ENCODE data around the gene LRRC36.

DNA sequence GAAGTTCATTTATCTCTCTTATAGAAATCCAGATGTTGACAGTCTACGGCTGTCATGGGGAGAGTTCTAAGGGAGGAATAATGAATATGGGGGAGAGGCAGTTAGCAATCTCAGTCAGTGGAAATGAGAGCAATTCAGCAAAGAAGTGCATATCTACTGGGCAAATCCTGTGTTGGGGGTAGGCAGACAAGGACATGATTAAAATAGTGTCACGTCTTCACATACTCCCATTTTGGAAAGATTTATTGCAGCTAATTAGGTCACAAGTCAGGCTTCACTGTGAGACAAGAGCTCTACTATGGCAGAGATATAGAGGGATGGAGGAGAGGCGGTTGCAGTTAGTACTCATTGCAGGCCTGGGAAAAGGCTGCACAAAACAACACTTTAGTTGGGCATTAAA is 29.8 kb downstream of the LRRC36 start:
- TF ChIP-seq ATF2 (tag by site-specific recombination; IDR thresholded peaks at IDR 0.05; ENCODE audit: low read depth): no peak
- TF ChIP-seq ZNF221 (tag by site-specific recombination; IDR thresholded peaks at IDR 0.05; ENCODE audit: borderline replicate concordance): no peak
- TF ChIP-seq, protein P1, sequence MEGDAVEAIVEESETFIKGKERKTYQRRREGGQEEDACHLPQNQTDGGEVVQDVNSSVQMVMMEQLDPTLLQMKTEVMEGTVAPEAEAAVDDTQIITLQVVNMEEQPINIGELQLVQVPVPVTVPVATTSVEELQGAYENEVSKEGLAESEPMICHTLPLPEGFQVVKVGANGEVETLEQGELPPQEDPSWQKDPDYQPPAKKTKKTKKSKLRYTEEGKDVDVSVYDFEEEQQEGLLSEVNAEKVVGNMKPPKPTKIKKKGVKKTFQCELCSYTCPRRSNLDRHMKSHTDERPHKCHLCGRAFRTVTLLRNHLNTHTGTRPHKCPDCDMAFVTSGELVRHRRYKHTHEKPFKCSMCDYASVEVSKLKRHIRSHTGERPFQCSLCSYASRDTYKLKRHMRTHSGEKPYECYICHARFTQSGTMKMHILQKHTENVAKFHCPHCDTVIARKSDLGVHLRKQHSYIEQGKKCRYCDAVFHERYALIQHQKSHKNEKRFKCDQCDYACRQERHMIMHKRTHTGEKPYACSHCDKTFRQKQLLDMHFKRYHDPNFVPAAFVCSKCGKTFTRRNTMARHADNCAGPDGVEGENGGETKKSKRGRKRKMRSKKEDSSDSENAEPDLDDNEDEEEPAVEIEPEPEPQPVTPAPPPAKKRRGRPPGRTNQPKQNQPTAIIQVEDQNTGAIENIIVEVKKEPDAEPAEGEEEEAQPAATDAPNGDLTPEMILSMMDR (tag by site-specific recombination; IDR thresholded peaks at IDR 0.05): no peak
- TF ChIP-seq, protein P2, sequence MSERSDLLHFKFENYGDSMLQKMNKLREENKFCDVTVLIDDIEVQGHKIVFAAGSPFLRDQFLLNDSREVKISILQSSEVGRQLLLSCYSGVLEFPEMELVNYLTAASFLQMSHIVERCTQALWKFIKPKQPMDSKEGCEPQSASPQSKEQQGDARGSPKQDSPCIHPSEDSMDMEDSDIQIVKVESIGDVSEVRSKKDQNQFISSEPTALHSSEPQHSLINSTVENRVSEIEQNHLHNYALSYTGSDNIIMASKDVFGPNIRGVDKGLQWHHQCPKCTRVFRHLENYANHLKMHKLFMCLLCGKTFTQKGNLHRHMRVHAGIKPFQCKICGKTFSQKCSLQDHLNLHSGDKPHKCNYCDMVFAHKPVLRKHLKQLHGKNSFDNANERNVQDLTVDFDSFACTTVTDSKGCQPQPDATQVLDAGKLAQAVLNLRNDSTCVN (tag by site-specific recombination; optimal IDR thresholded peaks at IDR 0.05): no peak
- TF ChIP-seq AEBP2 (tag by site-specific recombination; IDR thresholded peaks at IDR 0.05; ENCODE audit: borderline replicate concordance): no peak
- no peak for TF ChIP-seq ZNF280D (tag by site-specific recombination; IDR thresholded peaks at IDR 0.05)
- TF ChIP-seq MZF1 (tag by site-specific recombination; IDR thresholded peaks at IDR 0.05; ENCODE audit: borderline replicate concordance): no peak
- TF ChIP-seq, protein P3, sequence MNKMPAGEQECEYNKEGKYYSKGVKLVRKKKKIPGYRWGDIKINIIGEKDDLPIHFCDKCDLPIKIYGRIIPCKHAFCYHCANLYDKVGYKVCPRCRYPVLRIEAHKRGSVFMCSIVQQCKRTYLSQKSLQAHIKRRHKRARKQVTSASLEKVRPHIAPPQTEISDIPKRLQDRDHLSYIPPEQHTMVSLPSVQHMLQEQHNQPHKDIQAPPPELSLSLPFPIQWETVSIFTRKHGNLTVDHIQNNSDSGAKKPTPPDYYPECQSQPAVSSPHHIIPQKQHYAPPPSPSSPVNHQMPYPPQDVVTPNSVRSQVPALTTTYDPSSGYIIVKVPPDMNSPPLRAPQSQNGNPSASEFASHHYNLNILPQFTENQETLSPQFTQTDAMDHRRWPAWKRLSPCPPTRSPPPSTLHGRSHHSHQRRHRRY (tag by site-specific recombination; IDR thresholded peaks at IDR 0.05): no peak
- no peak for TF ChIP-seq HOXA7 (CRISPR knock-in tag; IDR thresholded peaks at IDR 0.05; ENCODE audit: borderline replicate concordance)
- TF ChIP-seq SETDB1 (IDR thresholded peaks at IDR 0.05; ENCODE audit: insufficient read length, low read length): no peak
- no peak for TF ChIP-seq ZNF175 (tag by site-specific recombination; IDR thresholded peaks at IDR 0.05)
- no peak for TF ChIP-seq ZNF146 (tag by site-specific recombination; IDR thresholded peaks at IDR 0.05)
- no peak for TF ChIP-seq REST (tag by site-specific recombination; IDR thresholded peaks at IDR 0.05)
- no peak for TF ChIP-seq ZBTB7A (tag by site-specific recombination; IDR thresholded peaks at IDR 0.05; ENCODE audit: low read depth)
